ENCODE results near the gene SEMA3E. TPM values are rescaled to one million over a fixed set of nuclear protein-coding genes. Genes with fewer than 3 reads are reported as not detected.
"Not testable (repeated sequence)": the region's sequence is repeated elsewhere in the genome, so short reads cannot be mapped to it uniquely, and the experiment has no call there.

SEMA3E gene
- total RNA-seq, 1 experiment from 2014 or later = 3.6 TPM

DNA sequence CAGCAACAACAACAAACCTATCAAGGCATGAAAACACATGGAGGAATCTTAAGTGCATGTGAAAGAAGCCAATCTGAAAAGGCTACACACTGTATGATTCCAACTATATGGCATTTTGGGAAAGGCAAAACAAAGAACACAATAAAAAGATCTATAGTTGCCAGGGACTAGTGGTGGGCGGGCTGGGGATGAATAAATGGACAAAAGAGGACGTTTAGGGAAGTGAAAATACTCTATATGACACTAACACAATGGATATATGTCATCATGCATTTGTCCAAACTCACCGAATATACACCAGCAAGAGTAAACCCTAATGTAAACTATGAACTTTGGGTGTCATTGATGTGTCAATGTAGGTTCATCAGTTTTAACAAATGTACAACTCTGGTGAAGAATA, 89.1 kb downstream of the SEMA3E start:
- no peak for DNase-seq (ENCODE audit: low spot score)

- DNase-seq (ENCODE audit: low spot score) = not testable (repeated sequence)
Observed at GRCh38 chr7:83552556-83552955, 96.4 kb downstream of the SEMA3E start.

GRCh38 chr7:83550100-83550499, 98.8 kb downstream of the SEMA3E start:
- peak; percentile 10 for DNase-seq (ENCODE audit: low spot score)

- DNase-seq (ENCODE audit: low spot score) = no peak
Observed at GRCh38 chr7:83548250-83548649, 100.7 kb downstream of the SEMA3E start.

DNA sequence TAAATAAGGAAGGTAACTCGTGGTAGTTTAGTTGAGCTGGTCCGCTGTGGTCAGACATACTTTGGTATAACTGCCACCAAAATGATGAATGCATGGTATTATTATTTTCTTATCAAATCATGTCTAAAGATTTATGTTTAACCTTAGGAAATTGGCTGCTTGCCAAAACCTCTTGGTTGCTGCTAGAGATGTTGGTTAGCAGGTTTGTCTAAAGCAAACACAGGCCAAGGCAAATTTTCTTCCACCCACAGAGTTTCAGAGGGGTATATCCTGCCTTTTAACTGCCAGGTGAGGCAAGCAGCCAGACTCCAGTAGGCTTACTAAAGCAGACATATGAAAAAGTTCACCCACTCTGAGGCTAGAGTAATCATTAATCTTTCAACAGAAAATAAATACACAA, 101.4 kb downstream of the SEMA3E start:
- peak; percentile 92 for DNase-seq (ENCODE audit: low spot score)

GRCh38 chr7:83546586-83546985, 102.4 kb downstream of the SEMA3E start:
- no peak for DNase-seq (ENCODE audit: low spot score)

DNA sequence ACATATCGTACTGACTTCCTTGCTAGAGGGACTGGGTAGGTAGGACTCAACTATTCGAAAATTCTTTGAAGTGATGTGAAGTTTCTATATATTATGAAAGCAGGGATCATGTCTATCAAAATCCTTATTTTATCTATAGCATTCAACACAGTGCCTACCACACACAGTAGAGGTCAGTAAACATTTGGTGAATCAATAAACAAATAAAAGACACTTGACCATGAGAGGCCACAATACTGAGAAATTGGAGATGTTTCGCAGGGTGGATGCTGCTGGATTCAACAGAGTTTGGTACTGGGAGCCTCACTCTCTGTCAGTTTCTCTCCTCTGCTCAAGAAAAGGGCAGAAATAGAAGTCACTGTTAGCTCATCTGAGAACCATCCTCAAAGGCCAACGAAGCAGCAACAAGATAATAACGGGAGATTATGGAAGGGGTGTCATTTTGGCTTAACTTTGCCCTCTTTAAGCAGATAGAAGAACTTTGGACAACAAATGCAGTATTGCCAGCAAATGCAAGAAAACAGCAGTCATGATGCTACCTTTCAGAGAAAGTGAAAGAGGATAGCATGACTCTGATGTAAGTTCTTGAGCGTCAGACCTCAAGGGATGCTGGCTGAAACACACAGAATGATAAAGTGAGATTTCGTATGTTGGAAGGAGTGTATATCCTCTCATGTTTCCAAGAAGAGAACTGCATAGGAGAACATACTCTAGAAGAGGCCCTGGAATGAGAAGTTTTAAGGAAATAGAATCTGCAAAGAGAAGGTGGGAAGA, 107.6 kb downstream of the SEMA3E start:
- no peak for DNase-seq (ENCODE audit: low spot score)

DNA sequence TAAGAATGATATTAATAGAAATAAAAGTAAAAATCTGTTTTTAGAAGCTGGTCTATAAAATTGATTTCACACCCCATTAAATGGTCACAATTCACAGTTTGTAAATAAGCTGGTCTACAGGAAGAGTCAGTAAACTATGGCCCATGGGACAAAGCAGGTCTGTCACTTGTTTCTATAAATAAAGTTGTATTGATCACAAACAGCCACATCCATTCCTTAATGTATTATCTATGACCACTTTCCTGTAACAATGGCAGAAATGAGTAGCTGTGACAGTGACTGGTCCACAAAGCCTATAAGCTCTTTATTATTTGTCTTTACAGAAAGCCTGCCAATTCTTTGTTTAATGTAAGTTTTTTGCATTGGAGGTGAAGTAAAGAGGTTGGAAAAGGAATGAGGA, 114.5 kb downstream of the SEMA3E start:
- no peak for DNase-seq (ENCODE audit: low spot score)

DNA sequence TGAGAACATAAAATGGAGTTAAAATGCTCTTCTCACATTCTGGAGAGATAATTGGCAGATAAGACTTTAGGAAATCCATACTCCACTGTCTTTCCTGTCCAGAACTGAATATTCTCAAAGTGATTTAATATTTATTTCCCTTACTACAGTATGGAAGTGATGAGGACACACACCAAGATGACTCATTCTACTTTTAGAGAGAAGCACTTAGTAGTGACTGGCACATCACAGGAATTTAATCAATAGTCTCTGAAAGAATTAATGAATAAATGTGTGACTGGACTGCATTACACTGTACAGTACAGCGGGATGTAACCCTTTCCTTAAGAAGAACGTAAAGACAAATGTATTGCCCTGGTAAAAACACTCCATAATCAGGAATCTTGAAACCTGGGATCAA, 116.7 kb downstream of the SEMA3E start:
- peak; percentile 27 for DNase-seq (ENCODE audit: low spot score)

- DNase-seq (ENCODE audit: low spot score) = no peak
Observed at GRCh38 chr7:83531766-83532165, 117.2 kb downstream of the SEMA3E start.

GRCh38 chr7:83528925-83529423, 120.0 kb downstream of the SEMA3E start:
- no peak for DNase-seq (ENCODE audit: low spot score)

GRCh38 chr7:83524277-83525075, 124.5 kb downstream of the SEMA3E start:
- DNase-seq (ENCODE audit: low spot score) = peak; percentile 42

GRCh38 chr7:83520726-83521125, 128.2 kb downstream of the SEMA3E start:
- DNase-seq (ENCODE audit: low spot score) = no peak

DNA sequence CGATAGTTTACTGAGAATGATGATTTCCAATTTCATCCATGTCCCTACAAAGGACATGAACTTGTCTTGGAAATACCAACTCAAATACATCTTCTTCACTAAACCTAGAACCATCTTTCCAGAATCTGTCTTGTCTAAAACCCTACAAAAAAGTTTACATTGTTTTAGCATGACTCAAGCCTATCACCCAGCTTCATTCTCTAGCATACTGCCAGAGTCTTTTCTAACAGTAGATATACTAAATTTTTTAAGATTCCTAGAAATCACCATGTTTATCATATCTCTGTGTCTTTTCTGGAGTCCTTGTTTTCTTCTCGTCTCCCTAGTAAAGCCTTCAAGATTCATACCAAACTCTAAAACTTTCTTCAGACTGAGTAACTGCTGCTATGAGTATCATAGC, 129.7 kb downstream of the SEMA3E start:
- no peak for DNase-seq (ENCODE audit: low spot score)

DNA sequence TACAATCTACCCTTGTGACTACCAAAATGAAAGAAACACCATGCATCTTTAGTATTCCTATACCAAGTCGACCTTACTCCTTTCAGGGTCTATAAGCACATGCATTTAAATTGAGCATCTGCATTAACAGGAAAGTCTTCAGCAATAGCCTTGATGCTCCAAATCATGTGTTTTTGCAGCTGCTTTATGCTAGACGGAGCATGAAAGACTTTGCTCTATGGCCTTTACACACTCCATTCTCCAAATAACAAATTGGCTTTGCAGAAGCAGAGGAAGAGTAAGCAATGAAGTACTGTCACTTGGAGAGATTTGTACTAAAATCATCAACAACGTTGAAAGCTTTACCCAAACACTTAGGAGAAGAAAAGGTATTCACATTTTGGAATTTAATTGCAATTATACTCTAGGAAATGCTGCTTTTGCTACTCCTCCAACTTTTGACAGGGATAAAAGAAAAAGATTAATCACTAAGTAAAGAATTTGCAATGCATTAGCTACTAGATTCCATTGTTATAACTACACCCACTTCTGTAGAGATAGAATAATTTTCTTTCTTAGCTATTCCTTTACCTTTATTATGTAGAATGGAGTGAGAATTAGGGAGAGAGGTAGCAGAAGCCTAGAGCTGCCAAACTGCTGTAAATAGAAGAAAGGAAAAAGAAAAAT, 131.8 kb downstream of the SEMA3E start:
- DNase-seq (ENCODE audit: low spot score) = no peak

DNA sequence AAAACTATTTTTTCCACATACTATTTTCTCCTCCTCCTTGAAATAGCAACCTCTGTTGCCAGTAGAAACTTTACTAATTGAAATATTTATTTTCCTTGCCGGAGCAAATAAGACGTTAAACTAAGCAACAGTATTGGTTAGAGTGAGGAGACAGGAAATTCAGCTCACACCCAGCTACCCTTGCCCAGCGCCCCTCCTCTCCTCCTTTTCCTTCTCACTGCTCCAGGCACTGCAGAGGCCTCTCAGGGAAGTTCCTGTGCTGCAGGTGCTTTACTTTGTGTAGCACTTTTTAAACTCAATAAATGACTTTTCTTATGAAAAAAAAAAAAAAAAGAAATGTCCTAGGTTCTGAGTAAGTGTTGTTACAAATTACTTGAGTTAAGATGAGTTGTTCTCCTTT, 134.0 kb downstream of the SEMA3E start:
- DNase-seq (ENCODE audit: low spot score) = no peak

DNA sequence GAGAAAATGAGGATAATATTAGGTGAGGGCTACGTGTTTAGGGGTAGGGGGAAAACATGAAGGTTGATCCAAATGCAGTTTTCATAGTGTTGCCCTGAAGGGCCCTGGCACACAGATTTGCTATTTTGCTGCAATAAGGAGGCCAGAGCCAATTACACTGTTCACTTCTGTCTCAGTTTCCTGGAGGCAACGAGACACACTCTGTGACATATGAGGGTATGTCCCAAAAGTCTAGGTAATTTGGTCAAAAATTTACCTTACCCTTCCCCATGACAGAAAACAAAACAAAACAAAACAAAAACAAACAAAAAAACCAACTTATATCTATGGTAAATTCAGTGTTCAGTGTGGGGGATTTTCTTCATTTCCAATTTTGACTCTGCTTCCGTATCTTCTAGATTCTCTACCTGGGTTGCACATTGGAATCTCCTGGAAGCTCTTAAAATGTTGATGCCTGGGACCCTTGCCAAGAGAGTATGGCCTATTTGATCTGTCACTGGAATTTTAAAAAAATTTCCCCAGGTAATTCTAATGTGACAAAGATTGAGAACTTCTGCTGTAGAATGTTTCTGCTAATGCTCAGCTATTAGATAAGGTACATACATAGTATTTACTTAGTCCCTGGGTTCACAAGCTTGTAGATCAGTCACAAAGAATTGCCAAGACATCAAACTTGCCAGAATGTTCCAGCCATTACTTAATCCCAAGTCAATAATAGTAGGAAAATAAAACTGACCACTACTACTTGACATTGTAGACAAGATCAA, 139.5 kb downstream of the SEMA3E start:
- no peak for DNase-seq (ENCODE audit: low spot score)

- no peak for DNase-seq (ENCODE audit: low spot score)
Observed at GRCh38 chr7:83504330-83504729, 144.6 kb downstream of the SEMA3E start.

- no peak for DNase-seq (ENCODE audit: low spot score)
Observed at GRCh38 chr7:83502636-83503035, 146.3 kb downstream of the SEMA3E start.

DNA sequence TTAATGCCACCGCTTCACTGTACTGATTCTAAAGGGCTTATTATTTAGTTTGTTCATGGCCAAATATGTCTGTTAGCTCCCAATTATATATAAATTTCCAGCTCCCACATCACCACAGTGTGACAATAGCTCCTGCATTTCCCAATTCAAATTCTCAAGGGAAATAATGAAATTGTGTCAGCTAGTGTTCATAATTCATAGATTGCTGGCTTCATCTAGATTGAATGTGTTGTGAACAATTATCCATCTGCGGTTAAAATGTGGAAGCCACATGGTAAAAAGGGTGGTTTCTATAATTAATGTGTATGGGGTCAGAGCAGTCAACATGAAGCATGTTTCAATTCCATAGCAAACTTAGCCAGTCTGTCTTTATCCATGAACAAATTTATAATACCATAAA, 154.3 kb downstream of the SEMA3E start:
- DNase-seq (ENCODE audit: low spot score) = no peak

- no peak for DNase-seq (ENCODE audit: low spot score)
Observed at GRCh38 chr7:83492802-83493201, 156.1 kb downstream of the SEMA3E start.

DNA sequence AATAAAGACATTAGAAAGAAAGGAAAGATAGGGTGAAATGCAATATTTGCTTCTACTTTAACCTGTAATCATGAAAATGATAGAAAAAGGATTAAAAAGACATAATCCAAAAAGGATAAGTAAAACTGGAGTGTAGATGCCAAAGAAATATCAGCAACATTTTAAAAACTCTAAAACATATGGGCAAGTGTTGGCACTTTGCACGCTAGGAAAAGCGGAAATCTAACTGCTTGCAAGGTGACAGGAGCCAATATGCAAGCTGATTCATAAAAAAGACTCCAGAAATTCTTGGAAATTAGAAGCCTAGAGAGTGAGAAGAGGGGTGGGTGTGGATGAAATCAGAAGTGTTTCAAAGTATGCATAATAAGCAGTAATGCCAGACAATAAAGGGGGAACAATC, 161.1 kb downstream of the SEMA3E start:
- no peak for DNase-seq (ENCODE audit: low spot score)

Measured in A172 (cell line).